Measurements from ENCODE around the gene KNG1. TPM values are rescaled to one million over a fixed set of nuclear protein-coding genes. Genes with fewer than 3 reads are reported as not detected.

KNG1 gene
- total RNA-seq, 2 donors from 2014 or later, result not detected

Other genes with a start within 250 kb of the KNG1 start
- gene CRYGS, start 173.0 kb upstream of the KNG1 start, total RNA-seq, result 1 to 10 TPM; 2.4 to 4.9 TPM
- gene TBCCD1, start 150.0 kb upstream of the KNG1 start, total RNA-seq, result 1 to 10 TPM; 7.8 to 9.7 TPM
- gene DNAJB11, start 146.6 kb upstream of the KNG1 start, total RNA-seq, result 10 to 100 TPM; 22.4 to 46.7 TPM
- gene AHSG, start 104.3 kb upstream of the KNG1 start, total RNA-seq, result not detected
- not detected for gene FETUB, start 77.0 kb upstream of the KNG1 start, total RNA-seq
- gene HRG, start 51.3 kb upstream of the KNG1 start, total RNA-seq, result not detected
- 100 to 1,000 TPM; 266 to 346 TPM for gene EIF4A2, start 66.2 kb downstream of the KNG1 start, total RNA-seq
- 100 to 1,000 TPM in 1 of 2 donors, 10 to 100 TPM in 1; 87.1 to 108 TPM for gene RFC4, start 89.1 kb downstream of the KNG1 start, total RNA-seq
- not detected for gene ADIPOQ, start 125.4 kb downstream of the KNG1 start, total RNA-seq
- gene ST6GAL1, start 213.2 kb downstream of the KNG1 start, total RNA-seq, result 10 to 100 TPM; 68.0 to 77.4 TPM